Measurements from ENCODE around the gene FERMT3. TPM values are rescaled to one million over a fixed set of nuclear protein-coding genes. Genes with fewer than 3 reads are reported as not detected.

Gene FERMT3
- total RNA-seq, 4 donors from 2014 or later = 2.8 to 10.4 (median 6.1) TPM

- Histone ChIP-seq H3K27ac (no peak overlapping the region), H3K4me3 (no peak overlapping the region), H3K9me3 (no peaks in the 10 kb centered on the region), H3K4me1 (peaks cover 2 to 7% of the 10 kb centered on the region in 2 donors), H3K36me3 (peaks cover 0 to 15% of the 10 kb centered on the region in 2 donors), H3K27me3 (no peaks in the 10 kb centered on the region)
- no peak for ATAC-seq
- intact Hi-C loops (cut with DNase I; ENCODE audit: low total_unique reads) (no loop called here), in situ Hi-C loops (cut with MboI; ENCODE audit: low sequenced_read_pairs in 4 of 4) (no loop called here)
- no peak for DNase-seq
- no peak for TF ChIP-seq POLR2A (IDR thresholded peaks at IDR 0.05)
- no peak for TF ChIP-seq CTCF (IDR thresholded peaks at IDR 0.05 in 4 of 5, conservative IDR thresholded peaks at IDR 0.05 in 1 of 5)
Measured at GRCh38 chr11:64211181-64211872, 4.8 kb downstream of the FERMT3 start.

GRCh38 chr11:64216879-64217278 lies 10.4 kb downstream of the FERMT3 start:
- Histone ChIP-seq H3K9me3 (no peaks in the 10 kb centered on the region), H3K36me3 (peaks cover 0 to 12% of the 10 kb centered on the region in 2 donors), H3K27me3 (no peaks in the 10 kb centered on the region), H3K27ac (no peak overlapping the region), H3K4me1 (peaks cover 0 to 6% of the 10 kb centered on the region in 2 donors), H3K4me3 (no peak overlapping the region)
- DNase-seq (no peak), ATAC-seq (no peak)
- in situ Hi-C loops (cut with MboI; ENCODE audit: low sequenced_read_pairs in 4 of 4) (no loop called here), intact Hi-C loops (cut with DNase I; ENCODE audit: low total_unique reads) (no loop called here)
- no peak for TF ChIP-seq CTCF (IDR thresholded peaks at IDR 0.05 in 4 of 5, conservative IDR thresholded peaks at IDR 0.05 in 1 of 5)
- TF ChIP-seq POLR2A (IDR thresholded peaks at IDR 0.05) = no peak

- no peaks in the 10 kb centered on the region for H3K27me3 ChIP-seq
- TF ChIP-seq POLR2A (IDR thresholded peaks at IDR 0.05) (no peak), CTCF (IDR thresholded peaks at IDR 0.05 in 4 of 5, conservative IDR thresholded peaks at IDR 0.05 in 1 of 5) (no peak)
- intact Hi-C loops (cut with DNase I; ENCODE audit: low total_unique reads) (no loop called here), in situ Hi-C loops (cut with MboI; ENCODE audit: low sequenced_read_pairs in 4 of 4) (no loop called here)
- H3K4me1 ChIP-seq = peaks cover 4 to 20% of the 10 kb centered on the region in 2 donors
- H3K9me3 ChIP-seq = no peaks in the 10 kb centered on the region
- no peak overlapping the region for H3K27ac ChIP-seq
- ATAC-seq (no peak), DNase-seq (no peak)
- H3K4me3 ChIP-seq = no peak overlapping the region
- H3K36me3 ChIP-seq = peaks cover 0 to 7% of the 10 kb centered on the region in 2 donors
Measured at GRCh38 chr11:64218628-64219353, 12.3 kb downstream of the FERMT3 start.

- no peaks in the 10 kb centered on the region for H3K27me3 ChIP-seq
- in situ Hi-C loops (cut with MboI; ENCODE audit: low sequenced_read_pairs in 4 of 4) (no loop called here), intact Hi-C loops (cut with DNase I; ENCODE audit: low total_unique reads) (no loop called here)
- no peak overlapping the region for H3K27ac ChIP-seq
- no peaks in the 10 kb centered on the region for H3K9me3 ChIP-seq
- H3K4me1 ChIP-seq = peaks cover 4 to 21% of the 10 kb centered on the region in 2 donors
- TF ChIP-seq POLR2A (IDR thresholded peaks at IDR 0.05) (no peak), CTCF (IDR thresholded peaks at IDR 0.05 in 4 of 5, conservative IDR thresholded peaks at IDR 0.05 in 1 of 5) (no peak)
- no peak overlapping the region for H3K4me3 ChIP-seq
- ATAC-seq (no peak), DNase-seq (no peak)
- H3K36me3 ChIP-seq = peaks cover 0 to 7% of the 10 kb centered on the region in 2 donors
Measured at GRCh38 chr11:64219354-64219684, 12.8 kb downstream of the FERMT3 start.

Measured in gastrocnemius medialis (tissue), 4 donors.